Stimulated activated naive CD8-positive, alpha-beta T cell treated with anti-CD3 and anti-CD28 coated beads, Interleukin-15, Interleukin-2, amounts not matched to agents 100 ng/mL and 50 ng/mL, for 24 hours (primary cell): ENCODE results near the gene C16orf86.
"Not testable (repeated sequence)": the region's sequence is repeated elsewhere in the genome, so short reads cannot be mapped to it uniquely, and the experiment has no call there.

Experiments
- H3K27ac Mint-ChIP-seq: one replicate; pipeline ENCODE4 v1.8.0; 2021; ENCODE audit warnings: mild to moderate bottlenecking, mixed read lengths
- H3K27me3 Mint-ChIP-seq: one replicate; pipeline ENCODE4 v1.8.0; 2021; ENCODE audit warnings: mixed read lengths
- H3K36me3 Mint-ChIP-seq: one replicate; pipeline ENCODE4 v1.8.0; 2021; ENCODE audit warnings: low read depth, mixed read lengths
- H3K4me1 Mint-ChIP-seq: one replicate; pipeline ENCODE4 v1.8.0; 2021; ENCODE audit warnings: low read depth, mixed read lengths
- H3K4me3 Mint-ChIP-seq: one replicate; pipeline ENCODE4 v1.8.0; 2021; ENCODE audit warnings: mild to moderate bottlenecking, mixed read lengths
- H3K9me3 Mint-ChIP-seq: one replicate; pipeline ENCODE4 v1.8.0; 2021; ENCODE audit warnings: mixed read lengths

C16orf86 gene

DNA sequence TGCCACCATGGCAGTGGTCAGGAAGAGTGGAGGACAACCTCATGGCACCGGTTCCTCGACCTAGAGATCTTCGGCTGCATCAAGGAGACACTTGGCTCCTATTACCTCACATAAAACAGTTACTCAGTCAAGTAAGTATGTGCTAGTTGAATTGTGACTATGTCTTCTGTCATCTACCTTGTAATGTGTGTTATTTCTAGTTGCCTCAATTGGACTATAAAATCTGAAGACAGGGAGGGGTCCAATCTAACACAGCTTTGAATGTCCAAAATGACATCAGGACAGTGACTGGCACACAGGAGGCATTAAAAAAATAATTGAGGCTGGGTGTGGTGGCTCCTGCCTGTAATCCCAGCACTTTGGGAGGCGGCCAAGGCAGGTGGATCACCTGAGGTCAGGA is 17.2 kb downstream of the C16orf86 start:
- no peaks in the 10 kb centered on the region for H3K9me3 Mint-ChIP-seq
- H3K4me1 Mint-ChIP-seq = peaks cover 5% of the 10 kb centered on the region
- no peak overlapping the region for H3K27ac Mint-ChIP-seq
- H3K4me3 Mint-ChIP-seq = no peak overlapping the region
- peaks cover 13% of the 10 kb centered on the region for H3K36me3 Mint-ChIP-seq
- no peaks in the 10 kb centered on the region for H3K27me3 Mint-ChIP-seq

DNA sequence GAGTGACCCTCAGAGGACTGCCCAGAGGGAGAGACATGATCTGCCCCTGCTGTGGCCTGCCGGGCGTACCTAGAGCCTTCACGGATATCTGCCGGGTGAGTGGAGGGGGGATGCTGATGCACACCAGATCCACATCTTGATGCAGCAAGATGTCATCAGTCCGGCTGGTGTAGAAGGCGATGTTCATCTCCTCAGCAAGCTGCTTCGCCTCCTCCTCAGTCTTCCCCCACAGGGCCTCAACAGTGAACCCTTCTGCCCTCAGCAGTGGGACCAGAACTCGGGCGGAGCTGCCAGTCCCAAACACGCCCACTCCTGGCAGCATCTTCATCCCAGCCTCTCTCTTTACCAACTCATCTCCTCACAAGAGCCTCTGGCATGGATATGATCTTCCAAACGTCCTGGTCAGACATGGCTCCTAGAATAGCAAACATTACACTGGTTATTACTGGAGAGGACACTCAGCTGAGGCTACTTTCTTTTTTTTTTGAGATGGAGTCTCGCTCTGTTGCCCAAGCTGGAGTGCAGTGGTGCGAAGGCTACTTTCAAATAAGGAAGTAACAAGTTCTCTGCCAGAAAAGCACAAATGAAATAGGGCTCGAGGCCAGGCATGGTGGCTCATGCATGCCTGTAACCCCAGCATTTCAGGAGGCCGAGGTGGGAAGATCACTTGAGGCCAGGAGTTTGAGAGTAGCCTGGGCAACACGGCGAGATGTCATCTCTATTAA is 18.9 kb downstream of the C16orf86 start:
- no peak overlapping the region for H3K27ac Mint-ChIP-seq
- no peak overlapping the region for H3K4me3 Mint-ChIP-seq
- peaks cover 13% of the 10 kb centered on the region for H3K36me3 Mint-ChIP-seq
- no peaks in the 10 kb centered on the region for H3K27me3 Mint-ChIP-seq
- H3K4me1 Mint-ChIP-seq = peaks cover 5% of the 10 kb centered on the region
- H3K9me3 Mint-ChIP-seq = no peaks in the 10 kb centered on the region

DNA sequence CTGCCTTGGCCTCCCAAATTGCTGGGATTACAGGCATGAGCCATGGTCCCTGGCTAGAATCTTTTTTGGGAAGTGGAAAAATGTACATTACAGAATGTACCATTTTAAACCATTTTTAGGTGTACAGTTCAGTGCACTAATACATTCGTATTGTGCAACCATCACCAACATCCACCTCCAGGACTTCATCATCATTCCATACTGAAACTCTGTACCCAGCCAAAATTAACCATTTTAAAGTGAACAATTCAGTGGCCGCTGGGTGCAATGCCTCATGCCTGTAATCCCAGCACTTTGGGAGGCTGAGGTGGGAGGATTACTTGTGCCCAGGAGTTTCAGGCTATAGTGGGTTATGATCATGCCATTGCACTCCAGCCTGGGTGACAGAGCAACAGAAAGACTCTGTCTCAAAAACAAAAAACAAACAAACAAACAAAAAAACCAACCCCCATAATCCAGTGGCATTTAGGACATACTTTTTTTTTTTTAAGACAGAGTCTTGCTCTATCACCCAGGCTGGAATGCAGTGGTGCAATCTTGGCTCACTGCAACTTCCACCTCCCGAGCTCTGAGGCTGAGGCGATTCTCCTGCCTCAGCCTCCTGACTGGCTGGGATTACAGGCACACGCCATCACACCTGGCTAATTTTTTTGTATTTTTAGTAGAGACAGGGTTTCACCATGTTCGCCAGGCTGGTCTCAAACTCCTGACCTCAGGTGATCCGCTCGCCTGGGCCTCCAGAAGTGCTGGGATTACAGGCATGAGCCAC is 27.1 kb downstream of the C16orf86 start:
- not testable (repeated sequence) for H3K27me3 Mint-ChIP-seq, H3K9me3 Mint-ChIP-seq, H3K4me1 Mint-ChIP-seq, H3K36me3 Mint-ChIP-seq, H3K27ac Mint-ChIP-seq, H3K4me3 Mint-ChIP-seq

DNA sequence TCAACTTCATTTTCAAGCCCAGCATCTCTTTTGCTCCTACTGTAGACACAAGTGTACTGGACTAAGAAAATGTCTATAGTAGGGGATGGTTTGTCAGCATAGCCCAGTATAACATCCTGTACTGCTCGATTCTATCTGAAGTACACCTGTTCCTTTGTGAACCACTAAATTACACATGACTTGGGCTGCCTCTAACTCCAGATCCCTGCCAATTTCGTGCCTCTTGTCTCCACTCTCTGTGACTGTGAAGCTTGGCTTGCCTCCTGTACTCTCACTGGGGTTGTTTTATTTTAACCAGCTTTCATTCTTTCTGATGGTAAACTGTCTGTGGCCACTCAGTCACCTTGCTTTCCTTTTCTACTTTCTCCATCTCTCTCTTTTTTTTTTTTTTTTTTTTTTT is 28.0 kb downstream of the C16orf86 start:
- no peak overlapping the region for H3K27ac Mint-ChIP-seq
- no peak overlapping the region for H3K4me3 Mint-ChIP-seq
- no peaks in the 10 kb centered on the region for H3K27me3 Mint-ChIP-seq
- no peaks in the 10 kb centered on the region for H3K4me1 Mint-ChIP-seq
- H3K36me3 Mint-ChIP-seq = peaks cover 10% of the 10 kb centered on the region
- H3K9me3 Mint-ChIP-seq = no peaks in the 10 kb centered on the region

DNA sequence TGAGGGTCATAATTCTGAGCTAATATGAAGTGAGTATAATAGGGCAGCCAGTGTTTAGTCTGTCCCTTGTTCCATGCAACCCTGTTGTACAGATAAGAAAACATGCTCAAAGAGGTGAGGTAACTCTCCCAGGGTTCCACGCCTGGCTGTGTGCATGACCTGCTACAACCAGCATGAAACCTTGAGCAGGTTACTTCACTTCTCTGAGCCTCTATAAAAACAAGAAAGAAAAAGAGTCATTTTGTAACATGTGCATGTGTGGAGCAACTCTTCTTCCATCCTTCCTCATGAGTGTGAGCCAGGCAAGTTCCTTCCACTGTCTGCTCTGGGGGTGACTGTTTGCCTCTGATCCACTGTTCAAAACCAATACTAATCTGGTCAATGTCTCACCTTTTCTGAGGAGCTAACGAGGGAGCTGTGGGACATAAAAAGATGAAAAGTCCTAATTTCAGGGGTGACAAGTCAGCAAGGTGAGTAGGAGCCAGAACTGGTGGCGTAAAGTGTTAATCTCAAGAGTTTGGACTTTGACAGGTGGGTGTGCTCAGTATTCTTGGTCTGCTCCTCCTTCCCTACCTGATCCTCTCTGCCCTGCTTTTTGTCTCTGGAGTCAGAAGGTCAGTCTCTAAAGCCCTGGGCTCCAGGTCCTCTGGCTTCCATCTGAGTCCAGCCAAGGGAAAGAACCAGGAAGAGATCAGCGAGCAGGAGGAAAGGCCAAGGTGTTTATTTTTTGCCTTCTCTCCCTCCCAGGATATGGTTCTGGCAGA is 31.0 kb downstream of the C16orf86 start:
- H3K4me3 Mint-ChIP-seq = no peak overlapping the region
- H3K9me3 Mint-ChIP-seq = no peaks in the 10 kb centered on the region
- H3K36me3 Mint-ChIP-seq = peaks cover 10% of the 10 kb centered on the region
- no peaks in the 10 kb centered on the region for H3K4me1 Mint-ChIP-seq
- H3K27me3 Mint-ChIP-seq = no peaks in the 10 kb centered on the region
- no peak overlapping the region for H3K27ac Mint-ChIP-seq

DNA sequence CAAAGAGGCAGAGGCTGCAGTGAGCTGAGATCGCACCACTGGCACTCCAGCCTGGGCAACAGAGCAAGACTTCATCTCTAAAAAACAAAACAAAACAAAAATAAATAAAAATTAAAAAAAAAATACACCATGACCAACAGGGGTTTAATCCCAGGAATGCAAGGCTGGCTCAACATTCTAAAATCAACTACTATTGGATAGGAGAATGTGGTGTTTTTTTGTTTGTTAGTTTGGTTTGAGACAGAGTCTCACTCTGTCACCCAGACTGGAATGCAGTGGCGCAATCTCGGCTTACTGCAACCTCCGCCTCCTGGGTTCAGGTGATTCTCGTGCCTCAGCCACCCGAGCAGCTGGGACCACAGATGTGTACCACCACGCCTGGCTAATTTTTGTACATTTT is 32.7 kb downstream of the C16orf86 start:
- Mint-ChIP-seq H3K9me3 (no peaks in the 10 kb centered on the region), H3K27me3 (no peaks in the 10 kb centered on the region), H3K27ac (no peak overlapping the region), H3K4me1 (peaks cover 12% of the 10 kb centered on the region), H3K4me3 (no peak overlapping the region), H3K36me3 (peaks cover 10% of the 10 kb centered on the region)

DNA sequence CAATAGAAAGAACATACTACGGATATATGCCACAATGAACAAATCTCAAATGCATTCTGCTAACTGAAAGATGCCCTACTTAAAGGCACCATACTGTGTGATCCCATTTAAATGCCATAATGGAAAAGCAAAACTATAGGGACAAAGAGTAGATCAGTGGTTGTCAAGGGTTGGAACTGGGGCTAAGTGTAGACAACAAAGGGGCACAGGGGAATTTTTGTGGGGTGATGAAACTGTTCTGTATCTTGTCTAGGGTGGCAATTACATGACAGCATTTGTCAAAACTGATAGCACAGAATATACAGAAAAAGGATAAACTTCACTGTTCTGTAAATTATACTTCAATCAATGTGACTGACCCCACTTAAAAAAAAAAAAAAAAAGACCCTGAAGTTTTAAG is 34.8 kb downstream of the C16orf86 start:
- no peaks in the 10 kb centered on the region for H3K9me3 Mint-ChIP-seq
- peaks cover 10% of the 10 kb centered on the region for H3K36me3 Mint-ChIP-seq
- H3K4me1 Mint-ChIP-seq = peaks cover 19% of the 10 kb centered on the region
- no peaks in the 10 kb centered on the region for H3K27me3 Mint-ChIP-seq
- no peak overlapping the region for H3K27ac Mint-ChIP-seq
- H3K4me3 Mint-ChIP-seq = no peak overlapping the region

DNA sequence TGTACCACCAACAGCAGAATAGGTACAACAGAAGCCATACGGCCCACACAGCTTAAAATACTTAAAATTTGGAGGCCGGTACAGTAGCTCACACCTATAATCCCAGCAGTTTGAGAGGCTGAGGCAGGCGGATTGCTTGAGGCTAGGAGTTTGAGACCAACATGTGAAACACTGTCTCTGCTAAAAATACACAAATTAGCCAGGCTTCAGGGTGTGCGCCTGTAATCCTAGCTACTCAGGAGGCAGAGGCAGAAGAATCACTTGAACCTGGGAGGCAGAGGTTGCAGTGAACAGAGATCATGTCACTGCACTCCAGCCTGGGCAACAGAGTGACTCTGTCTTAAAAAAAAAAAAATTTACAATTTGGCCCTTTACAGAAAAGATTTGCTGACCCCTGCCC is 35.5 kb downstream of the C16orf86 start:
- H3K4me1 Mint-ChIP-seq = peaks cover 19% of the 10 kb centered on the region
- no peak overlapping the region for H3K4me3 Mint-ChIP-seq
- peaks cover 10% of the 10 kb centered on the region for H3K36me3 Mint-ChIP-seq
- H3K27ac Mint-ChIP-seq = no peak overlapping the region
- no peaks in the 10 kb centered on the region for H3K27me3 Mint-ChIP-seq
- no peaks in the 10 kb centered on the region for H3K9me3 Mint-ChIP-seq

DNA sequence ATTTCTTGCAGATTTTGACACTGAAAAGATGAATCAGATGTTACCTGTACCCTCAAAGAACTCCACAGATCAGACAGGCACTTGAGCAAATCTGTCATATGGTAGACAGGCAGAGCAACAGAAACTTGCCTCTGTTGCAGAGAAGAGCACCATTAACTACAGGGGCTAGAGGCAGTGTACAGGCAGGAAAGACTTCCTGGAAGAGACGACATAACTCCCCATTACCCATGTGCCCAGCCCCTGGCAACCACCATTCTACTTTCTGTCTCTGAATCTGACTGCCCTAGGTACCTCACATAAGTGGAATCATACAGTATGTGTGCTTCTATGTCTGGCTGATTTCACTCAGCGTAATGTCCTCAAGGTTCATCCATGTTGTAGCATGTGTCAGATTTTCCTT is 37.0 kb downstream of the C16orf86 start:
- H3K36me3 Mint-ChIP-seq = peaks cover 4% of the 10 kb centered on the region
- H3K27me3 Mint-ChIP-seq = no peaks in the 10 kb centered on the region
- no peaks in the 10 kb centered on the region for H3K9me3 Mint-ChIP-seq
- no peak overlapping the region for H3K4me3 Mint-ChIP-seq
- H3K27ac Mint-ChIP-seq = peak overlapping the region; percentile 13
- peaks cover 19% of the 10 kb centered on the region for H3K4me1 Mint-ChIP-seq

DNA sequence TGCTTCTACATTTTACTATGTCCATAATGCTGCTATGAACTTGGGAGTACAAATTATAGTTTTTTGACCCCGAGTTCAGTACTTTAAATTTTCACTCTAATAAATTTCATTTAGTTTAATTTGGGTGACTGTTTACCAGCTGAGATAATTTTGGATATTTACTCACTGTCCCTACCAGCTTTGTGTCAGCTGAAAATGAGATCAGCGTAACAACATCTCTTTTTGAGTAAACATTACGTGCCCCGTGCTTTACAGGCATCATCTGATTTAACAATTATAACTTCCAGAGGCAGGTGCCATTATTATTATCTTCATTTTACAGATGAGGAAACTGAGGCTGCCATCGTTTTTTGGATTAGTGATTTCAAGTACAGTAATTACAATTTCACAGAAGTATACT is 37.5 kb downstream of the C16orf86 start:
- no peak overlapping the region for H3K27ac Mint-ChIP-seq
- no peaks in the 10 kb centered on the region for H3K27me3 Mint-ChIP-seq
- peaks cover 19% of the 10 kb centered on the region for H3K4me1 Mint-ChIP-seq
- no peak overlapping the region for H3K4me3 Mint-ChIP-seq
- H3K36me3 Mint-ChIP-seq = no peaks in the 10 kb centered on the region
- H3K9me3 Mint-ChIP-seq = no peaks in the 10 kb centered on the region

DNA sequence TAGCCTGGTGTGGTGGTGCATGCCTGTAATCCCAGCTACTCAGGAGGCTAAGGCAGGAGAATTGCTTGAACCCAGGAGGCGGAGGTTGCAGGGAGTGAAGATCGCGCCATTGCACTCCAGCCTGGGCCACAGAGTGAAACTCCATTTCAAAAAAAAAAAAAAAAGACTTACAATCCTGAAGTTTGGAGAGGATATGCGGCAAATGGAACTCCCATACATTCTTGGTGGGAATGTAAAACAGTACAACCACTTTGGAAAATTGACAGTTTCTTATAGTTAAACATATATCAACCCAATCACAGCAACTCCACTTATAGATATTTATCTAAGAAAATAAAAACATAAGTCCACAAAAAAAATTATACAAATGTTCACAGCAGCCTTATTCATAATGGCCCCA is 40.6 kb downstream of the C16orf86 start:
- no peaks in the 10 kb centered on the region for H3K9me3 Mint-ChIP-seq
- H3K4me3 Mint-ChIP-seq = no peak overlapping the region
- peaks cover 8% of the 10 kb centered on the region for H3K36me3 Mint-ChIP-seq
- H3K4me1 Mint-ChIP-seq = peaks cover 19% of the 10 kb centered on the region
- no peaks in the 10 kb centered on the region for H3K27me3 Mint-ChIP-seq
- no peak overlapping the region for H3K27ac Mint-ChIP-seq

DNA sequence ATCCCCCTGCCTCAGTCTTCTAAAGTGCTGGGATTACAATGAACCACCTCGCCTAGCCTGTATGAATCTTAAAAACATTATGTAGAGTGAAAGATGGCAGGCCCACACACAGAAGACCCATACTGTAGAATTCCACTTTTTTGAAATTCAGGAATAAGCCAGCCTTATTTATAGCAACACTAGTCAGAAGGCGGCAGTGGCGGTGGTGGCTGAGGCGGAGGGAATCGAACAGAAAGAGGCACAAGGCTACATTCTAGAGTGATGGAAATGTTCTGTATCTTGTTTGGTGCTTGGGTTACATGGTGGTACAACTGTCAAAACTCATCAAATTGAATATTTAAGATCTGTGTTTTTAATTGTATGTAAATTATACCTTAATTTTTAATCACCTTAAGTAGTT is 41.2 kb downstream of the C16orf86 start:
- no peak overlapping the region for H3K4me3 Mint-ChIP-seq
- H3K4me1 Mint-ChIP-seq = peaks cover 19% of the 10 kb centered on the region
- no peak overlapping the region for H3K27ac Mint-ChIP-seq
- no peaks in the 10 kb centered on the region for H3K27me3 Mint-ChIP-seq
- no peaks in the 10 kb centered on the region for H3K9me3 Mint-ChIP-seq
- peaks cover 8% of the 10 kb centered on the region for H3K36me3 Mint-ChIP-seq

DNA sequence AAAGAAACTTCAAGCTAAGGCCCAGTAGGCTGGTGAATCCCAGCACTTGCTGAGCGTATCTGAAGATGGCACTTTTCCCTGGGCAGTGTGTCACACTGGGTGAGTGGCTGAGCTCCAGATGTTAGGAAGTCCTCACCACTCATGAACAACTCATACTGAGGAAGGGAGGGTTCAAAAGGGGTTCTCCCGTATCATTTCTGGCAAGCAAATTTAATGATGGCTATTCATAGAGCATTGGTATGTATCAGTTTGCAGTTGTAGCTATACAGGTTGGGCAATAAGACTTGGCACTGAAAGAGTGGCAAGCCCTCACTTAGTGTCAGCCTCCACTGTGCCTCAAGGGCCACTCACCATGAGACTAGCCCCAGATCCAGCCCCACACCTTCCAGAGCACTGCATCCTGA is 41.8 kb downstream of the C16orf86 start:
- H3K4me1 Mint-ChIP-seq = peaks cover 16% of the 10 kb centered on the region
- H3K36me3 Mint-ChIP-seq = peaks cover 8% of the 10 kb centered on the region
- no peak overlapping the region for H3K4me3 Mint-ChIP-seq
- H3K9me3 Mint-ChIP-seq = no peaks in the 10 kb centered on the region
- no peaks in the 10 kb centered on the region for H3K27me3 Mint-ChIP-seq
- H3K27ac Mint-ChIP-seq = no peak overlapping the region

DNA sequence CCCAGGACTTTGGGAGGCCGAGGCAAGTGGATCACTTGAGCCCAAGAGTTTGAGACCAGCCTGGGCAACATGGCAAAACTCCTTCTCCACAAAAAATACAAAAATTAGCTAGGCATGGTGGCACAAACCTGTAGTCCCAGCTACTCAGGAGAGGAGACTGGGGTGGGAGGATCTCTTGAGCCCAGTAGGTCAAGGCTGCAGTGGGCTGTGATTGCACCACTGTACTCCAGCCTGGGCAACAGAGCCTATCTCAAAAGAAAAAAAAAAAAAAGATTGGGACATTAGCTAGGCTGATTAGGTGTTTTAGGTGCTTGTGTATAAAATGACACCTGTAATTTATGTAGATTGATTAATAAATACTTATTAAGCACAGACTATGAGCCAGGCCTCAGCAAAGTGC is 42.4 kb downstream of the C16orf86 start:
- no peaks in the 10 kb centered on the region for H3K9me3 Mint-ChIP-seq
- H3K4me3 Mint-ChIP-seq = no peak overlapping the region
- no peak overlapping the region for H3K27ac Mint-ChIP-seq
- peaks cover 8% of the 10 kb centered on the region for H3K36me3 Mint-ChIP-seq
- H3K27me3 Mint-ChIP-seq = no peaks in the 10 kb centered on the region
- peaks cover 9% of the 10 kb centered on the region for H3K4me1 Mint-ChIP-seq

DNA sequence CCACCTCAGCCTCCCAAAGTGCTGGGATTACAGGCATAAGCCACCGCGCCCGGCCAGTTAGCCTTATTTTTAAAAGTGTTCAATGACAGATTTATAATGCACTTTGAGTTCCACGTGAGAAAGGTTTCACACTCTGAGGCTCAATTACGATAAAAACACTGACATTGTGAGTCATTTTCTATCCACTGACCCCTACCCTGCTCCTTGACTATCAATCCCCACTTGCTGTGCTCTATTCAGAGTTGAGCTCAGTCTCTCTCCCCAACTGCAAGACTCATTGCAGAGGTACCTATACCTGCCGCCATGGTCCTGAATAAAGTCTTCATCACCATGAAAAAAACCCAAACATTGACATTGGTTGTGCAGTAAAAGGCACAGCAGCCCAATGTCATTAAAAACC is 44.0 kb downstream of the C16orf86 start:
- Mint-ChIP-seq H3K4me3 (no peak overlapping the region), H3K4me1 (no peaks in the 10 kb centered on the region), H3K27ac (no peak overlapping the region), H3K9me3 (no peaks in the 10 kb centered on the region), H3K36me3 (peaks cover 8% of the 10 kb centered on the region), H3K27me3 (no peaks in the 10 kb centered on the region)
